Stimulated activated CD4-positive, alpha-beta T cell treated with anti-CD3 and anti-CD28 coated beads, TNF-alpha, amount 100 ng/mL, for 48 hours (primary cell): ENCODE results near the gene ATP2A2.
"Not testable (repeated sequence)": the region's sequence is repeated elsewhere in the genome, so short reads cannot be mapped to it uniquely, and the experiment has no call there.

ENCODE experiments used
- DNase-seq, 3 donors: peaks; one replicate each; pipeline ENCODE4 v3.0.0-alpha.2; 2020; ENCODE audit warnings: low read depth in 3 of 3

ATP2A2 gene

GRCh38 chr12:110280779-110281548 is at the start of gene ATP2A2:
TSS of gene ATP2A2 (plus strand) at chr12:110281247. CDS start at chr12:110281790, 543 bp downstream.
- DNase-seq = peak; percentile 75 to 82 (median 76)

- no peak for DNase-seq
Measured at GRCh38 chr12:110233212-110233903, 47.7 kb upstream of the ATP2A2 start.

- DNase-seq = no peak
Measured at GRCh38 chr12:110234331-110234751, 46.7 kb upstream of the ATP2A2 start.

GRCh38 chr12:110234755-110235154 is 46.3 kb upstream of the ATP2A2 start:
- no peak for DNase-seq

- DNase-seq = no peak
Measured at GRCh38 chr12:110235383-110235782, 45.7 kb upstream of the ATP2A2 start.

- no peak for DNase-seq
Measured at GRCh38 chr12:110243227-110243626, 37.8 kb upstream of the ATP2A2 start.

- DNase-seq = no peak
Measured at GRCh38 chr12:110244372-110244771, 36.7 kb upstream of the ATP2A2 start.

- DNase-seq = no peak
Measured at GRCh38 chr12:110244829-110245228, 36.2 kb upstream of the ATP2A2 start.

GRCh38 chr12:110245369-110245772 is 35.7 kb upstream of the ATP2A2 start:
- DNase-seq = peak; percentile 8 to 20 (median 13)

- DNase-seq = no peak
Measured at GRCh38 chr12:110246636-110247339, 34.3 kb upstream of the ATP2A2 start.

- no peak for DNase-seq
Measured at GRCh38 chr12:110247340-110248095, 33.5 kb upstream of the ATP2A2 start.

GRCh38 chr12:110248096-110248447 is 33.0 kb upstream of the ATP2A2 start:
- DNase-seq = no peak

- no peak for DNase-seq
Measured at GRCh38 chr12:110249105-110249504, 31.9 kb upstream of the ATP2A2 start.

- DNase-seq = no peak
Measured at GRCh38 chr12:110249716-110250225, 31.3 kb upstream of the ATP2A2 start.

GRCh38 chr12:110251381-110251780 is 29.7 kb upstream of the ATP2A2 start:
- no peak for DNase-seq

- DNase-seq = no peak
Measured at GRCh38 chr12:110252716-110253115, 28.3 kb upstream of the ATP2A2 start.

- no peak for DNase-seq
Measured at GRCh38 chr12:110253176-110253575, 27.9 kb upstream of the ATP2A2 start.

- DNase-seq = no peak
Measured at GRCh38 chr12:110254971-110255540, 26.0 kb upstream of the ATP2A2 start.

- not testable (repeated sequence) for DNase-seq
Measured at GRCh38 chr12:110255890-110256456, 25.1 kb upstream of the ATP2A2 start.

- DNase-seq = no peak
Measured at GRCh38 chr12:110256780-110257431, 24.1 kb upstream of the ATP2A2 start.
